Neural cell (in vitro differentiated cells): ENCODE data around the gene SFMBT2. TPM values are rescaled to one million over a fixed set of nuclear protein-coding genes. Genes with fewer than 3 reads are reported as not detected.

Experiments
- H2AFZ ChIP-seq: fragments of 200-600, 300-800 bp; sonication (generic), shearing (Covaris generic); 2 replicates; pipeline ENCODE4 v1.6.0; 2014; ENCODE audit warnings: low read depth, mild to moderate bottlenecking, antibody characterized with exemption, low read length, moderate library complexity
- H3F3A ChIP-seq: fragments of 200-600 bp; shearing (Covaris generic); 2 replicates; pipeline ENCODE4 v1.6.1; 2016; ENCODE audit warnings: mild to moderate bottlenecking, moderate library complexity, mixed read lengths, antibody characterized with exemption, low read length; ENCODE audit not compliant: insufficient read depth, poor library complexity, severe bottlenecking
- H3K27ac ChIP-seq: fragments of 200-600, 300-800 bp; sonication (generic), shearing (Covaris generic); 2 replicates; pipeline ENCODE4 v1.5.1; 2014; ENCODE audit warnings: mild to moderate bottlenecking, low read length, moderate library complexity
- H3K27me3 ChIP-seq: fragments of 300-800, 200-600 bp; sonication (generic), shearing (Covaris generic); 2 replicates; pipeline ENCODE4 v1.6.0; 2014; ENCODE audit warnings: mild to moderate bottlenecking, low read depth, low read length, moderate library complexity; ENCODE audit not compliant: insufficient read depth
- H3K36me3 ChIP-seq: fragments of 300-800, 200-600 bp; sonication (generic), shearing (Covaris generic); 2 replicates; pipeline ENCODE4 v1.5.1; 2014; ENCODE audit warnings: mild to moderate bottlenecking, antibody characterized with exemption, low read length, moderate library complexity; ENCODE audit not compliant: insufficient read depth
- H3K4me2 ChIP-seq: fragments of 300-800, 200-600 bp; sonication (generic), shearing (Covaris generic); 2 replicates; pipeline ENCODE4 v1.6.0; 2014; ENCODE audit warnings: mild to moderate bottlenecking, low read length
- H3K4me3 ChIP-seq: fragments of 300-800, 200-600 bp; sonication (generic), shearing (Covaris generic); 2 replicates; pipeline ENCODE4 v1.5.1; 2014; ENCODE audit warnings: mild to moderate bottlenecking, low read length, moderate library complexity
- H3K79me2 ChIP-seq: fragments of 200-600 bp; shearing (Covaris generic); replicated peaks from 2 replicates; pipeline ENCODE4 v1.6.0; 2014; ENCODE audit warnings: mild to moderate bottlenecking, low read length, moderate library complexity; ENCODE audit not compliant: insufficient read depth
- H3K9ac ChIP-seq: fragments of 300-800, 200-600 bp; sonication (generic), shearing (Covaris generic); 2 replicates; pipeline ENCODE4 v1.6.1; 2016; ENCODE audit warnings: mild to moderate bottlenecking, low read length, mixed read lengths
- H3K9me2 ChIP-seq: fragments of 200-600 bp; shearing (Covaris generic); 2 replicates; pipeline ENCODE4 v1.6.1; 2016; ENCODE audit warnings: mild to moderate bottlenecking, low read length, mixed read lengths; ENCODE audit not compliant: insufficient read depth
- H3K9me3 ChIP-seq: fragments of 200-600, 300-800 bp; sonication (generic), shearing (Covaris generic); 2 replicates; pipeline ENCODE4 v1.6.1; 2016; ENCODE audit warnings: mild to moderate bottlenecking, mixed run types, low read length, moderate library complexity, mixed read lengths
- H4K20me1 ChIP-seq: fragments of 200-600 bp; shearing (Covaris generic); 2 replicates; pipeline ENCODE4 v1.6.1; 2016; ENCODE audit warnings: mild to moderate bottlenecking, mixed run types; ENCODE audit not compliant: insufficient read depth
- CTCF ChIP-seq: fragments of 450-650 bp; IDR thresholded peaks from 2 replicates; pipeline ENCODE4 v1.5.1; 2014; ENCODE audit warnings: antibody characterized with exemption, mild to moderate bottlenecking, moderate library complexity; ENCODE audit not compliant: poor library complexity, severe bottlenecking
- EP300 ChIP-seq: fragments of 450-650 bp; conservative IDR thresholded peaks from 2 replicates; pipeline ENCODE4 v1.6.1; 2014; ENCODE audit warnings: antibody characterized with exemption, mild to moderate bottlenecking, moderate library complexity; ENCODE audit not compliant: poor library complexity, severe bottlenecking
- EZH2 ChIP-seq: fragments of 200-600, 300-800 bp; shearing (Covaris generic), sonication (generic); IDR thresholded peaks from 2 replicates; pipeline ENCODE4 v1.6.1; 2014; ENCODE audit warnings: antibody characterized with exemption, low read length, borderline replicate concordance, mild to moderate bottlenecking; ENCODE audit not compliant: insufficient read depth, poor library complexity, severe bottlenecking
- MXI1 ChIP-seq: fragments of 450-650 bp; conservative IDR thresholded peaks from 2 replicates; pipeline ENCODE4 v1.6.1; 2014; ENCODE audit warnings: antibody characterized with exemption, mild to moderate bottlenecking; ENCODE audit not compliant: poor library complexity, severe bottlenecking
- POLR2AphosphoS5 ChIP-seq: IDR thresholded peaks from 2 replicates; pipeline ENCODE4 v1.6.1; 2012
- RAD21 ChIP-seq: fragments of 450-650 bp; conservative IDR thresholded peaks from 2 replicates; pipeline ENCODE4 v1.6.1; 2014; ENCODE audit warnings: antibody characterized with exemption, mild to moderate bottlenecking, moderate library complexity
- REST ChIP-seq: IDR thresholded peaks from 2 replicates; pipeline ENCODE4 v1.6.1; 2012; ENCODE audit warnings: borderline replicate concordance
- SMC3 ChIP-seq: fragments of 450-650 bp; conservative IDR thresholded peaks from 2 replicates; pipeline ENCODE4 v1.6.1; 2014; ENCODE audit warnings: antibody characterized with exemption, mild to moderate bottlenecking, moderate library complexity; ENCODE audit not compliant: poor library complexity
- TAF1 ChIP-seq: IDR thresholded peaks from 2 replicates; pipeline ENCODE4 v1.6.1; 2012; ENCODE audit warnings: low read depth
- polyA plus RNA-seq: library from polyadenylated mRNA; depleted of rRNA; stranded (reverse); fragments of >200 nt; gene quantifications from 2 replicates; pipeline ENCODE4 v1.2.3, GENCODE V29; 2014

The SFMBT2 gene
- polyA plus RNA-seq, 1 donor from 2014 or later = 1.3 TPM

GRCh38 chr10:7383442-7383841, 27.4 kb downstream of the SFMBT2 start:
- H3K9ac ChIP-seq = no peak overlapping the region
- TF ChIP-seq REST (no peak), TAF1 (no peak), EZH2 (no peak), MXI1 (no peak), RAD21 (no peak), EP300 (no peak), POLR2AphosphoS5 (no peak), SMC3 (no peak), CTCF (no peak)
- H4K20me1 ChIP-seq = no peaks in the 10 kb centered on the region
- H3K27me3 ChIP-seq = no peaks in the 10 kb centered on the region
- H3K9me2 ChIP-seq = no peaks in the 10 kb centered on the region
- no peak overlapping the region for H3K27ac ChIP-seq
- H3K36me3 ChIP-seq = no peaks in the 10 kb centered on the region
- H3K9me3 ChIP-seq = no peaks in the 10 kb centered on the region
- H3F3A ChIP-seq = no peaks in the 10 kb centered on the region
- H3K4me2 ChIP-seq = no peak overlapping the region
- no peak overlapping the region for H2AFZ ChIP-seq
- H3K4me3 ChIP-seq = no peak overlapping the region
- no peaks in the 10 kb centered on the region for H3K79me2 ChIP-seq

- Histone ChIP-seq H3K9ac (no peak overlapping the region), H3K79me2 (no peaks in the 10 kb centered on the region), H3K36me3 (no peaks in the 10 kb centered on the region), H2AFZ (no peak overlapping the region), H3K27ac (no peak overlapping the region), H4K20me1 (no peaks in the 10 kb centered on the region), H3K4me2 (no peak overlapping the region), H3K4me3 (no peak overlapping the region), H3K9me2 (no peaks in the 10 kb centered on the region), H3F3A (no peaks in the 10 kb centered on the region), H3K27me3 (no peaks in the 10 kb centered on the region), H3K9me3 (no peaks in the 10 kb centered on the region)
- TF ChIP-seq REST (no peak), EZH2 (no peak), TAF1 (no peak), POLR2AphosphoS5 (no peak)
Observed at GRCh38 chr10:7380704-7381241, 30.1 kb downstream of the SFMBT2 start.
